Heart right ventricle (tissue), 16 donors: Measurements from ENCODE around the gene PEX11A. TPM values are rescaled to one million over a fixed set of nuclear protein-coding genes. Genes with fewer than 3 reads are reported as not detected.

Experiments used
- ATAC-seq, 8 donors: fragments of 200-7000 bp; cut with Tn5 transposase; one replicate each; pipeline ENCODE4 v1.9.1; 2020; ENCODE audit warnings: mild to moderate bottlenecking in 8 of 8, moderate library complexity in 8 of 8, moderate number of reproducible peaks in 1 of 8
- DNase-seq, 2 donors: peaks; one replicate each; pipeline ENCODE4 v3.0.0-alpha.2; 2020
- H3K27ac ChIP-seq, 10 donors: fragments of 200-600 bp; sonication (generic) in 2 of 10; one replicate each; pipeline versions ENCODE4 v1.5.0 to v1.8.0; 2020 to 2022; ENCODE audit warnings: mild to moderate bottlenecking in 3 of 10
- H3K27me3 ChIP-seq, 7 donors: fragments of 200-600 bp; one replicate each; pipeline ENCODE4 v1.8.0; 2021 to 2022; ENCODE audit warnings: mild to moderate bottlenecking in 2 of 7
- H3K36me3 ChIP-seq, 9 donors: fragments of 200-600 bp; sonication (generic) in 1 of 9; one replicate each; pipeline versions ENCODE4 v1.5.0 to v1.8.0; 2020 to 2022; ENCODE audit warnings: mild to moderate bottlenecking in 2 of 9
- H3K4me1 ChIP-seq, 9 donors: fragments of 200-600 bp; sonication (generic) in 1 of 9; one replicate each; pipeline versions ENCODE4 v1.5.0 to v1.8.0; 2020 to 2022; ENCODE audit warnings: mild to moderate bottlenecking in 4 of 9
- H3K4me3 ChIP-seq, 10 donors: fragments of 200-600 bp; sonication (generic) in 2 of 10; one replicate each; pipeline versions ENCODE4 v1.5.0 to v1.8.0; 2020 to 2022; ENCODE audit warnings: mild to moderate bottlenecking in 7 of 10, moderate library complexity in 2 of 10
- H3K9me3 ChIP-seq, 11 donors: fragments of 200-600 bp in 10 of 11; sonication (generic) in 2 of 11; one replicate each; pipeline versions ENCODE4 v1.5.0 to v1.8.0; 2013 to 2022; ENCODE audit warnings: mild to moderate bottlenecking in 2 of 11, control low read depth in 1 of 11, moderate library complexity in 1 of 11
- WGBS, 2 donors: extraction: QIAGEN DNeasy Blood & Tissue Kit; methylation state at CpG; one replicate each; pipeline ENCODE4 v1.1.7; 2013; ENCODE audit warnings: inconsistent platforms in 1 of 2; 5-methylcytosine and 5-hydroxymethylcytosine counted together
- intact Hi-C, 10 donors: fragments of 100-400 bp; cut with DNase I; formaldehyde crosslinking; loops; one replicate each; pipeline versions ENCODE4 v1.11.1 to v1.14.2; 2022
- polyA plus RNA-seq, 2 donors: library from polyadenylated mRNA; stranded (reverse); fragments of 200-250 nt; gene quantifications; one replicate each; pipeline ENCODE4 v1.2.3, GENCODE V29; 2013
- total RNA-seq, 10 donors: library from RNA; stranded (reverse); fragmentation: NEBNext Ultra II Directional in 3 of 10; extraction: Animal tissue kit (Norgen Biotek cat#: 25700) in 3 of 10; gene quantifications; one replicate each; pipeline versions ENCODE4 v1.2.1 to v1.2.4, GENCODE V29; 2021 to 2023
- TF ChIP-seq, protein P1 (sequence below), 9 donors: fragments of 200-600 bp; sonication (generic) in 2 of 9; IDR thresholded peaks; one replicate each; pipeline versions ENCODE4 v1.5.0 to v1.8.0; 2021 to 2022; ENCODE audit warnings: antibody characterized with exemption in 9 of 9, mild to moderate bottlenecking in 5 of 9, moderate library complexity in 1 of 9
- donor health status: Arrhythmogenic right ventricular cardiomyopathy.
- donor health status: ischemic (EF 13 %, LVEDD 7.1; RV severe dilation, severe dysfunction).
- donor health status: healthy with polysubstance abuse.
- donor health status: DM: no; HTN: yes; CAD: no.
- donor health status: DM: no; HTN: no; CAD: no.
- donor health status: ischemic (EF 25% LVEDD 6.9; RV normal size, moderate dysfunction).
- donor health status: ischemic (EF 25% LVEDD 5.7; RV mildly dilated, moderate dysfunction).
- donor health status: healthy.
- donor health status: DM: yes; HTN: yes; CAD: no.
- donor health status: Ischemic cardiomyopathy.
- donor health status: ischemic (EF 35%, LVEDD 5.7; RV mildly dilated, moderate dysfunction).
- donor health status: nonischemic (EF 11% LVEDD 7.7; RV severe dilation, severe dysfunction).
- donor health status: DM: yes; HTN: yes; CAD: no.
- donor health status: PGD.
- donor health status: ischemic (EF 29% LVEDD 5.4; RV normal size, mild dysfunction).
- donor health status: nonischemic (EF 23%, LVEDD 6.1; RV moderate dilation, normal function).

PEX11A gene
- total and polyA plus RNA-seq, 12 donors: 6.0 to 14.3 (median 8.8) TPM

DNA sequence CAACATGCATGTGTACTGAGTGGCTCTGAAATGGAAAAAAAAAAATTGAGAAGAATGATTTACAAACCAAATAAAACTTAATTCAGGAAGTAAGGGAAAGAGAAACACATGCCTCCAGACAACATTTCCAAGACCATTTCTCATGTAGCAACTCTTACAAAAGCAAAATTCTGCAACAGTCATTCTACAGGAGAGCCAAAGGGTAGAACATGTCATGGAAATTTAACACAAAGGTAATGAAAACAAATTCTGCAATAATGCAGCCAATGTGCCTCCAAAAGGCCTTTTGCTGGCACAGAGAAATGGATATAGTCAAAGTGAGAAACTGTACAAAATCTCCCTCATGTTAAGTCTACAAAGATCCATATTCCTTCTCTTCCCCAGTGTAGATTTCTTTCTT lies 4.0 kb downstream of the PEX11A start:
- Histone ChIP-seq H3K27ac (no peak overlapping the region), H3K27me3 (no peaks in the 10 kb centered on the region), H3K4me1 (peaks cover 0 to 21% (median 10%) of the 10 kb centered on the region in 9 donors), H3K9me3 (no peaks in the 10 kb centered on the region), H3K4me3 (no peak overlapping the region), H3K36me3 (peaks cover 0 to 13% (median 0%) of the 10 kb centered on the region in 9 donors)
- DNase-seq (no peak), ATAC-seq (no peak)
- TF ChIP-seq, protein P1, sequence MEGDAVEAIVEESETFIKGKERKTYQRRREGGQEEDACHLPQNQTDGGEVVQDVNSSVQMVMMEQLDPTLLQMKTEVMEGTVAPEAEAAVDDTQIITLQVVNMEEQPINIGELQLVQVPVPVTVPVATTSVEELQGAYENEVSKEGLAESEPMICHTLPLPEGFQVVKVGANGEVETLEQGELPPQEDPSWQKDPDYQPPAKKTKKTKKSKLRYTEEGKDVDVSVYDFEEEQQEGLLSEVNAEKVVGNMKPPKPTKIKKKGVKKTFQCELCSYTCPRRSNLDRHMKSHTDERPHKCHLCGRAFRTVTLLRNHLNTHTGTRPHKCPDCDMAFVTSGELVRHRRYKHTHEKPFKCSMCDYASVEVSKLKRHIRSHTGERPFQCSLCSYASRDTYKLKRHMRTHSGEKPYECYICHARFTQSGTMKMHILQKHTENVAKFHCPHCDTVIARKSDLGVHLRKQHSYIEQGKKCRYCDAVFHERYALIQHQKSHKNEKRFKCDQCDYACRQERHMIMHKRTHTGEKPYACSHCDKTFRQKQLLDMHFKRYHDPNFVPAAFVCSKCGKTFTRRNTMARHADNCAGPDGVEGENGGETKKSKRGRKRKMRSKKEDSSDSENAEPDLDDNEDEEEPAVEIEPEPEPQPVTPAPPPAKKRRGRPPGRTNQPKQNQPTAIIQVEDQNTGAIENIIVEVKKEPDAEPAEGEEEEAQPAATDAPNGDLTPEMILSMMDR (IDR thresholded peaks at IDR 0.05): no peak
- intact Hi-C loops: no loop called here

DNA sequence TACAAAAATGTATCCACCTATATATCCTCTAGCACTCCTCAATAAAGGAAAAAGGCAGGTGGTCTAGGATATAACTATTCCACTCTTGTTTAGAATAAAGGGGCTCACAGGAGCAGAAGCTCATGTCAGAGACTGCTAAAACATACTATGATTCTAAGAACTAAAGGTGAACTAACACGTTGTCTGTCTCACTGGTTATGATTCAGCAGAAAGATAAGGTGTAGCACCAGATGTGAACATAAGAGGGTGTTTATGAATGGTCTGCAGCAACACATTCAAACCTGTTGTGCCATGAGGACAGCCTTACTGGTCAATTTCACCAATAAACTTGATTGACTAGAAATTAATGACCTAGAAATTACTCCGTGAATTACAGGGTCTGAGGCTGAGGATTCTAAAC lies 4.6 kb downstream of the PEX11A start:
- Histone ChIP-seq H3K27ac (no peak overlapping the region), H3K27me3 (no peaks in the 10 kb centered on the region), H3K9me3 (no peaks in the 10 kb centered on the region), H3K36me3 (peaks cover 0 to 13% (median 0%) of the 10 kb centered on the region in 9 donors), H3K4me3 (no peak overlapping the region), H3K4me1 (peaks cover 0 to 21% (median 14%) of the 10 kb centered on the region in 9 donors)
- intact Hi-C loops: no loop called here
- ATAC-seq: no peak
- 66 to 73% methylated on average over 2 of the region's 2 CpGs for WGBS, 2 donors
- TF ChIP-seq, protein P1 (IDR thresholded peaks at IDR 0.05): no peak
- no peak for DNase-seq

DNA sequence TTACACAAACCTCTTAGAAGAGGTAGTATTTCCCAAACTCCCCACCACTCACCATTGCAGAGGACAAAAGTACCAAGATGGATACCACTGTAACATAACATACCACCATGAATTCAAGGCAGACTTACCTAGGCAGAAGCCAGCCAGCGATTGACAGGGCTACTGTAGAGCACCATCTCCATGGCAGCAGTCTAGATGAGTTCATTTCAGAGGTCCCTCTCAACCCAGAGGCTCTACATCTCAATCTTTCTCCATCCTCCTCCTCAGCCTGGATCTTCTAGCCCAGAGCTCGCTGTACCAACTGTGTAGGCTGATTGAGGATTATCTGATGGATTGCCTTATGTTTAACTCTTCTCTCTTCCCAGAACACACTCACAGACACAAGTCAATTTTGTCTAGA lies 9.4 kb downstream of the PEX11A start:
- Histone ChIP-seq H3K27me3 (no peaks in the 10 kb centered on the region), H3K9me3 (no peaks in the 10 kb centered on the region), H3K36me3 (peaks cover 0 to 11% (median 0%) of the 10 kb centered on the region in 9 donors), H3K4me1 (peaks cover 4 to 29% (median 16%) of the 10 kb centered on the region in 9 donors), H3K4me3 (no peak overlapping the region), H3K27ac (peak overlapping the region; percentile 22 to 83 (median 60))
- intact Hi-C loops: no loop called here
- DNase-seq (no peak), ATAC-seq (peak in 5 of 8 donors; percentile 11 to 35 (median 13))
- TF ChIP-seq, protein P1 (IDR thresholded peaks at IDR 0.05): no peak
- WGBS, 2 donors: 96 to 98% methylated on average over 2 of the region's 2 CpGs

DNA sequence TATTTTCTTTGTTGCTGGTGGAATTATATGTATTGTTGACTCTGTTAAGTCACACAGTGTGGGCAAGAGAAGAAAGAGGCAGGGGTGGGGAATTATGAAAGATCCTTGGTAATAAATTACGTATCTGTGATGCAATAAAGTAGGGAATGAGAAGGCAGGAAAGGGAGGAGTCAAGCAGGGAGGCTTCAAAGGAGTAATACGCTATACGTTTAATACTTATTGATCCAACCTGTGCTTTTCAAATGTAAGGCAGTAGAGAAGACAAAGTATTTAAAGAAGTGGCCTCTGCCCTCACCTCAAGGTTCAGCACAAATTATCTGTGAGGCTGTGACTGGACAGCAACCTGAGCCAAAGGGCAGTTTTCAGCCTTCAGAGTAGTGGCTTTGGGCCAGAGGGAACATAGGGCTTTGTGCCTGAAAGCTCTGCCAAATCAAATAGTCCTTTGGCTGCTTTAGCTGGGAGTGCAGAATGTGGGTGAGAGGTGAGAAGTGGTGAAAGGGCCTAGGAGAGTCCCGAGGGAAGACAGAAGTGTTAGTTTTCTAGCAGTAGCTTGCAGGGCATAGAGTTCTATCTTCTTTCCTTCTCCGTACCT lies 10.2 kb downstream of the PEX11A start:
- intact Hi-C loops: no loop called here
- Histone ChIP-seq H3K36me3 (peaks cover 0 to 6% (median 0%) of the 10 kb centered on the region in 9 donors), H3K27ac (peak overlapping the region; percentile 31 to 83 (median 60)), H3K9me3 (no peaks in the 10 kb centered on the region), H3K4me3 (no peak overlapping the region), H3K4me1 (peaks cover 4 to 29% (median 16%) of the 10 kb centered on the region in 9 donors), H3K27me3 (no peaks in the 10 kb centered on the region)
- peak in 1 of 2 donors; percentile 78 for DNase-seq
- TF ChIP-seq, protein P1 (IDR thresholded peaks at IDR 0.05): no peak
- WGBS, 2 donors: 39 to 44% methylated on average over 5 of the region's 5 CpGs
- ATAC-seq: peak; percentile 89 to 97 (median 94)
